NB4 (cell line): ENCODE data around the gene COLEC11.
A peak's percentile ranks its signal among the peaks of the same experiment; 100 is the strongest.

ENCODE experiments used
- DNase-seq: peaks from one replicate; pipeline ENCODE4 v3.0.0; 2010; ENCODE audit warnings: low read depth
- H3K4me3 ChIP-seq: one replicate; pipeline ENCODE4 v1.5.1; 2011; ENCODE audit warnings: mild to moderate bottlenecking, low read depth, low read length, moderate library complexity
- CTCF ChIP-seq: IDR thresholded peaks from one replicate; pipeline ENCODE4 v1.5.1; 2012; ENCODE audit warnings: low read depth, low read length
- MAX ChIP-seq: IDR thresholded peaks from 2 replicates; pipeline ENCODE4 v1.6.1; 2011; ENCODE audit warnings: low read depth, low read length
- MYC ChIP-seq: IDR thresholded peaks from 2 replicates; pipeline ENCODE4 v1.6.1; 2011; ENCODE audit warnings: low read depth, low read length
- POLR2A ChIP-seq: IDR thresholded peaks from 2 replicates; pipeline ENCODE4 v1.6.1; 2011; ENCODE audit warnings: mild to moderate bottlenecking; ENCODE audit not compliant: insufficient read length; ENCODE audit errors: extremely low read depth

The COLEC11 gene

GRCh38 chr2:3682811-3683210 lies 87.9 kb downstream of the COLEC11 start:
- H3K4me3 ChIP-seq: no peak overlapping the region
- TF ChIP-seq POLR2A: no peak
- TF ChIP-seq MAX: no peak
- no peak for TF ChIP-seq MYC
- no peak for TF ChIP-seq CTCF
- DNase-seq: no peak

- no peak for DNase-seq
- TF ChIP-seq POLR2A: no peak
- no peak for TF ChIP-seq CTCF
- TF ChIP-seq MAX: no peak
- TF ChIP-seq MYC: no peak
- no peak overlapping the region for H3K4me3 ChIP-seq
Observed at GRCh38 chr2:3683748-3684454, 89.0 kb downstream of the COLEC11 start.

DNA sequence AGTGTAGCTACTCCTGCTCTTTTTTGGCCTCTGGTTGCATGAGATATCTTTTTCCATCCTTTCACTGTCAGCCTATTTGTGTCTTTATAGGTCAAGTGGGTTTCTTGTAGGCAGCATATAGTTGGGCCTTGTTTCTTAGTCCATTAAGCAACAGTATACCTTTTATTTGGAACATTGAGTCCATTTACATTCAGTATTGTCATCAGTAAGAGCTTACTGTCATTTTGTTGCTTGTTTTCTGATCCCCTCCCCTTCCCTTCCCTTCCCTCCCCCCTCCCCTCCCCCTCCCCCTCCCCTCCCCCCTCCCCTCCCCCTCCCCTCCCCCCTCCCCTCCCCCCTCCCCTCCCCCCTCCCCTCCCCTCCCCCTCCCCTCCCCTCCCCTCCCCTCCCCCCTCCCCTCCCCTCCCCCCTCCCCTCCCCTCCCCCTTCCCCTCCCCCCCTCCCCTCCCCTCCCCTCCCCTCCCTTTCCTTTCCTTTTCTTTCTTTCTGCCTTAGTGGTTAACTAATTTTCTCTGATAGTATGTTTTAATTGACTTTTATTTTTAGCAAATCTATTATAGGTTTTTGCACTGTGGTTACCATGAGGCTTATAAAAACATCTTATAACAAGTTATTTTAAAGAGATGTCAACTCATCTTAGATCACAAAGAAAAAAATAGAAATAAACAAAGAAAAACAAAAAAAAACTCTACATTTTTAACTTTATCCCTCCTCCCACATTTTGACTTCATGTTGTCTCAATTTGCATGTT lies 95.3 kb downstream of the COLEC11 start:
- TF ChIP-seq POLR2A (no peak), CTCF (no peak), MYC (no peak), MAX (no peak)
- DNase-seq: no peak
- H3K4me3 ChIP-seq: no peak overlapping the region

- TF ChIP-seq MAX (no peak), MYC (no peak), CTCF (peak; percentile 46)
- DNase-seq: peak; percentile 48
- H3K4me3 ChIP-seq: no peak overlapping the region
Observed at GRCh38 chr2:3692375-3692774, 97.5 kb downstream of the COLEC11 start.
